ENCODE data around the gene ZNF554. TPM values are rescaled to one million over a fixed set of nuclear protein-coding genes. Genes with fewer than 3 reads are reported as not detected.
"Not testable (repeated sequence)": the region's sequence is repeated elsewhere in the genome, so short reads cannot be mapped to it uniquely, and the experiment has no call there.

The ZNF554 gene
- total RNA-seq, 1 donor from 2014 or later, result 2.7 TPM

DNA sequence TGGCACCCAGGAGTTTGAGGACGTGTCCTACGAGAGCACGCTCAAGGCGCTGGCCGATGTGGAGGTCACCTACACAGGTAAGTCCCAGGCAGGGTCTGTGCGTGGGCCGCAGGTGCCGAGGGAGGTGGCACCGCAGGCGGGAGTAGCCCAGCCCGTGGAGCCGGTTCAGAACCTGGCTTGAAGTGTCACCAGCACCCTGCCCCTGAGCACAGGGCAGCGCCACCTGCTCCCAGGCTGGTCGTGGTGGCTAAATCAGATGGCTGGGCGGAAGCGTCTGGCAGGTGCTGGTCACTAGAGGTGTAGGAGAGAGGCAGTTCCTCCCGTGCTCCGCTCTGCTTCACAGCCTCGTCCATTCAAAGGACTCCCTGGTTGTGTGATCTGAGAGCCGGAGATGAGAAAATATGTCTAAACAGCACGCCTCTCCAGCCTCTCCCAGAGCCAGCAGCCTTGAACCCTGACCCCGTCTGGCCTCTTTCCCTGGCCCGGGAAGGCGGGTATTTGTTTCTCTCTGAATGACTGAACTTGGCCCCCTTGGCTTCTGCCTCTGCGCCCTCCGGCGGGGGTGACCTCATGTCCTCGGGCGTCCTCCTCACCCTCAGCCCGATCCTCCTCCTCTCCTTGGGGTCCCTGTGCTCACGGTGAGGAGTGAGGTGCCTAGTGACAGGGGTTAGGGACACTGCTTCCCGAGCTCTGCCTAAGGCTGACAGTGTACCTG is 29.0 kb upstream of the ZNF554 start:
- no peak for DNase-seq (ENCODE audit: extremely low read depth, low read depth, low spot score)

DNA sequence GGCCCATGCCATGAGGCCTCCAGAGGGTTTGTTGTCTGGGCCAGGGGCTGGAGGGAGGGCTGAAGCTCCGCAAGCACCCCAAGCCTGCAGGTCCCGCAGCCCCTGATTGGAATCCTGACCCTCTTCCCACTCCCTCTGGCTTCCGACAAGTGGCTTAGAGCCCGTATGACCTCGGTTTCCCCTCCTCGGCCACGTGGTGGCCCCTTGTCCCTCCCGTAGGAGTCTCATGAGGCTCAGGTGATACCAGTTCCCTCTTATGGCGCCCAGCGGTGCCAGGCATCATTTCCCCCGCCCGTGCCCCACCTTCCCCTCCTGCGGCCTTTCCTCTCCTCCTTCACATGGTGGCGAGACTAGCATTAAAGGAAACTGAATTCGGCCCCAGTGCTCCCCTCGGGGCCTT is 28.2 kb upstream of the ZNF554 start:
- no peak for DNase-seq (ENCODE audit: extremely low read depth, low read depth, low spot score)

DNA sequence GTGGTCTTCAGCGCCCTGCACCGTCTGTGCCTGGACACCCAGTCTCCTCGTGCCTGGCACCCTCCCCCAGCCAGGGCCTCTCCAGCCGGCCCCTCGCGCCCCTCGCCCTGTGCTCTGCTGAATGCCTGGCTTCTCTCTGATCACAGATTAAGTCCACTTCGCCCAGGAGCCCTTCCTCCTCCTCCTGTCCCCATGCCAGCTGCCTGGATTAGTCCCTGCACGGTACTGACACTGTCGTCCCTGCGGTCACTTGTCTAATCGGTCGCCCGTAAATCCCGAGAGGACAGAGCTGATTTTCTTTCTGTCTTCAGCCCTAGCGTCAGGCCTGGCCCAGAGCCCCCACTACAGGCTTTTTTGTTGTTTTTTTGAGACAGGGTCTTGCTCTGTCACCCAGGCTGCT is 27.8 kb upstream of the ZNF554 start:
- DNase-seq (ENCODE audit: extremely low read depth, low read depth, low spot score), result no peak

DNA sequence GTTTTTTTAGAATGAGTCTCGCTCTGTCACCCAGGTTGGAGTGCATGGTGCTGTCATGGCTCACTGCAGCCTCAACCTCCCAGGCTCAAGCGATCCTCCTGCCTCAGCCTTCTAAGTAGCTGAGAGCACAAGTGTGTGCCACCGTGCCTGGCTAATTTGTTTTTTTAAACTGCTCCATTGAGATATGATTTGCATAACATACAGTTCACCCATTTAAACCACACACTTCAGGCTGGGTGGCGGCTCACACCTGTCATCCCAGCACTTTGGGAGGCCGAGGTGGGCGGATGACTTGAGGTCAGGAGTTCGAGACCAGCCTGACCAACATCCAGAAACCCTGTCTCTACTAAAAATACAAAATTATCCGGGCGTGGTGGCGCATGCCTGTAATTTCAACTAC is 27.0 kb upstream of the ZNF554 start:
- not testable (repeated sequence) for DNase-seq (ENCODE audit: extremely low read depth, low read depth, low spot score)

DNA sequence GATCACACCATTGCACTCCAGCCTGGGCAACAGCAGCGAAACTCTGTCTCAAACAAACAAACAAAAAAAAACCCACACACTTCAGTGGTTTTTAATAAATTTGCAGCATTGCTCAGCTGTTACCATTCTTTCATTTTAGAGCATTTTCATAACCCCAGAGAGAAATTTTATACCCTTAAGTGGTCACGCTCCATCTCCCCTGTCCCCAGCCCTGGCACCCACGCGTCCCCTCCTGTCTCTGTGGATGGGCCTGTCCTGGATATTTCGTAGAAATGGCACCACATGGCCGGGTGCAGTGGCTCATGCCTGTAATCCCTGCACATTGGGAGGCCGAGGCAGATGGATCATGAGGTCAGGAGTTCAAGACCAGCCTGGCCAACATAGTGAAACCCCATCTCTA is 26.5 kb upstream of the ZNF554 start:
- no peak for DNase-seq (ENCODE audit: extremely low read depth, low read depth, low spot score)

DNA sequence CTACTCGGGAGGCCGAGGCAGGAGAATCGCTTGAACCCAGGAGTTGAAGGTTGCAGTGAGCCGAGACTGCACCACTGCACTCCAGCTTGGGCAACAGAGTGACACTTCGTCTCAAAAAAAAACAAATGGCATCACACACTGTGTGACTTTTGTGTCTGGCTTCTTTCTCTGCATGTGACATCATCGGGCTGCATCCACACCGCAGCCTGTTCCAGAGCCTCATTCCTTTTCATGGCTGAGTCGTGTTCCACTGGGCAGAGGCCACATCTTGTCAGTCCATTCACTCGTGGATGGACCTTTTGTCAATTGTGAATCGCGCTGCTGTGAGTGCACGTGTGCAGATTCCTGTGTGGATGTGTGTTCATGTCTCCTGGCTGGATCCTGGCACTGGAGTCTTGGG is 26.1 kb upstream of the ZNF554 start:
- DNase-seq (ENCODE audit: extremely low read depth, low read depth, low spot score), result no peak

DNA sequence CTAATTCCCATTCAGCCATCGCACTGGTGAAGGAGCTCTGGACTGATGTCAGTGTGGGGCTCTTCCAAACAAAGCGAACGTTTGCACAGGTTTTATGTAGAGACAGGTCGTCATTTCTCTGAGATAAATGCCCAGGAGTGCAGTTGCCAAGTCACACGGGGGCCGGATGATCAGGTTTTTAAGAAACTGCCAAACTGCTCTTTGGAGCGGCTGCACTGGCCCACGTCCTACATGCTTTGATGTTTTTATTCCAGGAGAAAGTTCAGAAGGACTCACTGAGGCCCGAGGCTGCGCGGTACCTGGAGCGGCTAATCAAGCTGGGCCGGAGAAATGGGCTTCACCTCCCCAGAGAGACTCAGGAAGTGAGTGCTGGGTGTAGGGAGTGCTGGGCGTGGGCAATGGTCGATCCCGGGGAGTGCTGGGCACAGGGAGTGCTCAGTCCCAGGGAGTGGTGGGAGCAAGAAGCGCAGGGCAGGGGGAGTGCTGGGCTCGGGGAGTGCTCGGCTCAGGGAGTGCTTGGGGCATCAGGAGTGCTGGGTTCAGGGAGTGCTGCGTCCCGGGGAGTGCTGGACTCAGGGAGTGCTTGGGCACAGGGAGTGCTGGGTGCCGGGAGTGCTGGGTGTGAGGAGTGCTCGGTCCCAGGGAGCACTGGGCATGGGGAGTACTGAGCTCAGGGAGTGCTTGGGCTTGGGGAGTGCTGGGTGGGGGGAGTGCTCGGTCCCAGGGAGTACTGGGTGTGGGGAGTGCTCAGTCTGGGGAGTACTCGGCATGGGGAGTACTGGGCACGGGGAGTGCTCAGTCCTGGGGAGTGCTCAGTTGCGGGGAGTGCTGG is 23.6 kb upstream of the ZNF554 start:
- no peak for DNase-seq (ENCODE audit: extremely low read depth, low read depth, low spot score)

DNA sequence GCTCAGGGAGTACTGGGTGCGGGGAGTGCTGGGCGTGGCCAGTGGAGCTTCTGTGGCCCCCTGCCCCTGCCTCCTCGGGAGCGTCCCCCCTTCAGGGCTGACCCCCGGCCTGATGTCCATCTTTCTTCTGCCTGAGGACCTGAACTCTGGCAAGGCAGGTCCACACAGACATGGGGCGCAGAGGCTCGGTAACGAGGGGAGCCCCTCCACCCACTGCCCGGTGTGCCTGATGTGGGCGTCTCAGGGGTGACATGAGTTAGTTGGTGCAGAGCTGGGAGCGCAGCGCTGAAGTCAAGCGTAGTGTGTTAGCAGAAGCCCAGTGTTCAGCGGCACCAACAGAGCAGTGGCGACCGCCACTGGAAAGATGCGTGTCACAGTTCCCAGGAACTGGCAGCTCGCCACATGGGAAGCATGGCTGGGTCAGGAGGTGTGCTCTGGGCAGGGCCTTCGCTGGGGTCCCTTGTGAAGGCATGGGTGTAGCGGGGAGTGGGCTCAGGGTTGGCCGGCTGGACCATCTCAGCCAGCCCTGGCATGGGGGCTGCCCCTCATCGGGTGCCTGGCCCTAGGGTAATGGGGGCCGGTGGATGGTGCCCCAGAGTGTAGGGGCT is 22.9 kb upstream of the ZNF554 start:
- DNase-seq (ENCODE audit: extremely low read depth, low read depth, low spot score), result no peak

DNA sequence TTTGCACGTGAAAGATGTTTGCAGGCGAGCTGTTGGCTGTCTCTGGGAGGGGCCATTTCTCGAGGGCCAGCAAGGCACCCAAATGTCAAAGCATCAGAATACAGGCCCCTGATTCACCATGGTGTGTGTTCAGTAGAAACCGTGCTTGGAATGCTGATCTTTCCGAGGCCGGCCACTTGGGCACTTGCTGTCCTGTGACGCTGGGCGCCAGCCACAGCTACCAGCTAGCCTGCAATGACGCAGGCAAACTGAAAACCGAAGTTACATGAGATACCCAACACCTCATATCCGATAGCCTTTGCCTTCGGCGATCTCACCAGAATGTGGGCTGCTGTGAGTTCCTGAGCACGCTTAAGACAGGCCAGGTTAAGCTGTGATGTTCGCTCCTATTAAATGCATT is 22.4 kb upstream of the ZNF554 start:
- DNase-seq (ENCODE audit: extremely low read depth, low read depth, low spot score), result no peak

DNA sequence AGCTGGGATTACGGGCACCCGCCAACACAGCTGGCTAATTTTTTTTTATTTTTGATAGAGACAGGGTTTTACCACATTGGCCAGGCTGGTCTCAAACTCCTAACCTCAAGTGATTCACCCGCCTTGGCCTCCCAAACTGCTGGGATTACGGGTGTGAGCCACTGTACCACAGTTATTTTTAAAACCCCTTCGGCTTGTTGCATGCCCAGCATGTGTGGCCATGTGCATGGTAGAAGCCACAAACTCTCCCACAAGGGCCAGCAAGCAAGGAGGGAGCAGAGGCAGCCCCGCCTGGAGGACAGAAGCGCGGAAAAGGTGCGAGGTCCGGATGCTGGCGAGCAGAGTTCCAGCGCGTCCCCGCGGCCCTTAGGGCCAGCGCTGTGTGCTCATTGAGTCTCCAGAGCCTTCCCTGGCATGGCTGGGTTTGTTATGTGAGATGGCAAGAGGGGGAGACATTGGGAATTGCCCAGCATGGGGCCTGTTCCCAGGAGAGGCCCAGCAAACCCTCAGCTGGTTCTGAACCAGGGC is 21.4 kb upstream of the ZNF554 start:
- DNase-seq (ENCODE audit: extremely low read depth, low read depth, low spot score), result no peak

DNA sequence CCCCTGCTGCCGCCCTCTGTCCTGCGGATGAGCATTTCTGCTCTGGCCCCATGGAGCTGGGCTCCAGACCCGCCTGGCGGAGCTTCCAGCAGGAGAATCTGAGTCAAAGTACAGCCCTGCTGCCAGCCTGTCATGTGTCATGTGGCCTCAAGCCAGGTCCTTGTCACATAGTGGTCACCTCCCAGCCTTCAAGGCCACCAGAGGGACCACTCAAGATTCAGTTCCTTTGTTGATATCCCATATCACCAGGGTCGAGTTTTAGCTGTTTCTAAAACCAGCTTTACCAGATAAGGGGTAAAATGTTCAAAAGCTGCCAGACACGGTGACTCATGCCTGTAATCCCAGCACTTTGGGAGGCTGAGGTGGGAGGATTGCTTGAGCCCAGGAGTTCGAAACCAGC is 20.9 kb upstream of the ZNF554 start:
- DNase-seq (ENCODE audit: extremely low read depth, low read depth, low spot score), result no peak

DNA sequence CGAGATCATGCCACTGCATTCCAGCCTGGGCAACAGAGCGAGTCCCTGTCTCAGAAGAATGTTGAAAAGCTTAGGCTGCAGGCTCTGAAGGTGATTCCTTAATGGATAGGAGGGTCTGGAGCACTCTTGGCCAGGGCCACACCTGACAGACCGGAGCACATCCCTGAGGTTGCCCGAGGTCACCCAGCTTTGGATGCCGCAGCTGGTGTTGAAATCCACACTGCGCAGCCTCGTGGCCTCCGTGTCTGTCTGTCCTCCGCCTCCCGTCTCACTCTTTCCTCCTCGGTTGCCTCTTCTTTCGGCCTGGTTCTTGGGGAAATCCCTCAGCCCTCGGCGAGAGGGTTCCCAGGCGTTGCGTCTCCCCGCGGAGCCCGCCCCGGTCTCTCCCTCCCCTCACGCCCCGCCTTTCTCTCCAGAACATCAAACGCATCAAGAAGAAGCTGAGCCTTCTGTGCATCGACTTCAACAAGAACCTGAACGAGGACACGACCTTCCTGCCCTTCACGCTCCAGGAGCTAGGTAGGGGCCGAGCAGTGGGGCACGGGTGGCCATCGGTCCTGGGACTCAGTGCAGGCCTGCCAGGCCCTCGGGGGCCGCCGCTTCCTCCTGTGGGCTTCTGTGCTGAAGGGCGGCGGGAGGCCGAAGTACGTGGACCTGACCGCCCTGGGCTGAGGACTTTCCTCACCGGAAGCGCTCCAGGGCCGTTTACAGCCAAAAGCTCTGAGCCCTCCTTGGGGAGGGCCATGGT is 20.2 kb upstream of the ZNF554 start:
- no peak for DNase-seq (ENCODE audit: extremely low read depth, low read depth, low spot score)

DNA sequence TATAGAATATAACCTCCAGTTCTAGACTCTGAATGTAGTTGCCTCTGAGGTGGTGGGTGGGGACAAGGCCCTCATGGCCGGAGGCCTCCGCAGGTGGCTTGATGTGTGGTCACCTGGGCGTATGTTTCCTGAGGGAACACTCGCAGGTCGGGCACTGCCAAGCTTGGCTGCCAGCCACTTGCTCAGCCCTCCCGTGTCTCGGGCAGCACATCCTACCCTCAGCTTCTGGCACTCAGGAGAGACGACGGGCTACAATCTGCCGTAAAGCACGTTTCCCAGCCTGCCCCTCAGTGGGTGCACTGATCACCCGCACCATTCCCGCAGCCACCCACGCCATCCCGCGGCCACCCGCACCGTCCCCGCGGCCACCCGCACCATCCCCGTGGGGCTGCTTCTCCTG is 19.2 kb upstream of the ZNF554 start:
- DNase-seq (ENCODE audit: extremely low read depth, low read depth, low spot score), result no peak

DNA sequence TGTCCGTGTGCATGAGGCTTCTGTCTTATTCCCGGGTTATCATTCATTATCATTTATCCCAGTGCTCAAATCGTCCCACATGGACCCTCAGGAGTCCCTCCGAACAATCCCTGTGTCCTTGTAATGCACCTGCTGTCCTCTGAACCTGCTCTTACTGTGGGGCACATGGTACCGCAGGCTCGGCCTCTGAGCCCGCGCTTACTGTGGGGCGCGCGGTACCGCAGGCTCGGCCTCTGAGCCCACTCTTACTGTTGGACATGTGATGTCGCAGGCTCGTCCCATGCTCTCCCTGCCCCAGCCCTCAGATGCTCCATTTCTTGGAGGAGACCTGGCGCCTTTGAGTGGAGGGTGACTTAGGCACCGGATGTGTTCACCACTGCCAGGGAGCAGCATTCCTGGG is 16.8 kb upstream of the ZNF554 start:
- no peak for DNase-seq (ENCODE audit: extremely low read depth, low read depth, low spot score)

DNA sequence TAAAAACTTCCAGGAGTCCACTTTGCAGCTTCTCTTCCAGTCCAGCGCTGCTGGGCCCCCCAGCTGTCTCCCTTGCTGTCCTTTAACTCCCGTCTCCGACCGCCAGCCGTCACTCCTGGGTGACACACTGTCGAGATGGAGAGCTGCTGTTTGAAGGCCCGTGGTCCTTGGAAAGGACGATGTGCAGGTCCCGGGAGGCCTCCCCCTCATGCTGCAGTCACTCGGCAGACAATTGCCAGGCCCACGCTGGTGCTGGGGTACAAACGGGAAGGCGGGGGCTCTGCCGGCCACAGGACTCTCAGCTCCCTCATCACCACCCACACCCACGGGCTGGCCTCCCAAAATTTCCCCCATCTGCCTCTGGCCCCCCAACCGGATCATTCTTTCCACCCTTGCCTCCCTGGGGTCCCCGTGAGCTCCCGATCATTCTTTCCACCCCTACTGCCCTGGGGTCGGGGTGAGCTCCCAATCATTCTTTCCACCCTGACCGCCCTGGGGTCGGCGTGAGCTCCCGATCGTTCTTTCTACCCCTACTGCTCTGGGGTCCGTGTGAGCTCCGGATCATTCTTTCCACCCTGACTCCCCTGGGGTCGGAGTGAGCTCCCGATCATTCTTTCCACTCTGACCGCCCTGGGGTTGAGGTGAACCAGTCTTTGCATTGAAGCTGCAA is 16.0 kb upstream of the ZNF554 start:
- no peak for DNase-seq (ENCODE audit: extremely low read depth, low read depth, low spot score)

DNA sequence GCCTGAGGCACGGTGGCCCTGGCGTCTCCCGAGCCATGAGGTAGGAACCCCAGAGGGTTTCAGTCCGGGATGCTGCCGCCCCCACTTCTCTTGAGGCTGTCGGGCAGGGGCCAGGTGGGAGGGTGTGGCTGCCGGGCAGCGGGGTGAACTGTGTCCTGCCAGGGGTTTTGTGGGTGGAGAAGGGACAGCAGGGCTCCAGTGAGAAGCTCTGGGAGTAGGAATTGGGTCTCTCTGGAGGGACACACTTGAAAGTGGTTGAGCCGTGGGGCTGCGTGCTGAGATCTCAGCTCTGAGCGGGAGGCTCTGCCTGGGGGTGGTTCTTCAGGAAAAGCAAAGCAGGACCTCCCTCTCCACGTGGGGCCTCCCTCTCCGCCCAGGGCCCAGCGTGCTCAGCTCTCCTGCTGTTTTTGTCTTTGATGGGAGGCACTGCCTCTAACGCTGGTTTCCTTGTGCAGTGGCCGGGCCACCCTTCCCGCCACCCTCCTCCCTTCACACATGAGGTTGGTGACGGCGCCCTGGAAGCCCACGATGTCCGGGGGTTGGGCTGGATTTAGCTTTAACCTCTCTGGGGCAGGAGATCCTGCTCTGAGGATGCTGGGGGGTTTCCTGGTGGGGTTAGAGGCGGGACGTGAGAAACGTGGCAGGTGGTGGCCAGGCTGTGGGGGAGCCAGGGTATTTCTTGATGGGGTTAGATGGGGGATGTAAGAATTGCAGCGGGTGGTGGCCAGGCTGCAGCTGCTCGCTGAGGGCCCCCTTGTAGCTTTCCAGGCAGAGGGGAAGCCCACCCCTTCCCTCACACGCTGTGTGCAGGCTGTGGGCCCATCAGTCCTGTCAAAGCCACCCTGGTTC is 15.3 kb upstream of the ZNF554 start:
- DNase-seq (ENCODE audit: extremely low read depth, low read depth, low spot score), result no peak

DNA sequence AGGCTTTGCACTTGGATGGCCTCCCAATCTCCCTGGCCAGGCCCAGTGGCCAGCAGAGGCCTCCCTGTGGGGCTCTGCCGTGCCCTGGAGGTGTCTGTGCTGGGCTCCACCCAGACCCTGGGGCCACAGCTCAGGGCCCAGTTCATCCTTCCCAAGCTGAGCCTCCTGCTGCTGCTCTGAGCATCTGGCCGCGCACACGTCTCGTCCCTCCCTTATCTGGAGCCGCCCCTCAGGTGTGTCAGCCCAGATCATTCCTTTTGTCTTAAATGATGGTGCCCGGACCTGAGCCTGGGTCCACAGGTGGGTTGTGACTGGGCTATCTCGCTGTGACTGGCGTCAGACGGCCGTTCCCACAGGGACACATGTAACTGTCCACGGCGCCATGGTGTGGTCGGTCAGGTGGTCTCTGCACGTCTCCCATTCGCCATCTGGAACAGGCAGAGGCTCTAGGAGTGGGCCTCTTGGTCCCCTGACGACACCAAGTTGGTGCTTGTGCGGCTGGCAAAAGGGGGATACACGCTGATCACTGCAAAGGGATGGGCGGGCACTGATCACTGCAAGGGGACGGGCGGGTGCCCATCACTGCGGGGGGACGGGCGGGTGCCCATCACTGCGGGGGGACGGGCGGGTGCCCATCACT is 14.3 kb upstream of the ZNF554 start:
- no peak for DNase-seq (ENCODE audit: extremely low read depth, low read depth, low spot score)

DNA sequence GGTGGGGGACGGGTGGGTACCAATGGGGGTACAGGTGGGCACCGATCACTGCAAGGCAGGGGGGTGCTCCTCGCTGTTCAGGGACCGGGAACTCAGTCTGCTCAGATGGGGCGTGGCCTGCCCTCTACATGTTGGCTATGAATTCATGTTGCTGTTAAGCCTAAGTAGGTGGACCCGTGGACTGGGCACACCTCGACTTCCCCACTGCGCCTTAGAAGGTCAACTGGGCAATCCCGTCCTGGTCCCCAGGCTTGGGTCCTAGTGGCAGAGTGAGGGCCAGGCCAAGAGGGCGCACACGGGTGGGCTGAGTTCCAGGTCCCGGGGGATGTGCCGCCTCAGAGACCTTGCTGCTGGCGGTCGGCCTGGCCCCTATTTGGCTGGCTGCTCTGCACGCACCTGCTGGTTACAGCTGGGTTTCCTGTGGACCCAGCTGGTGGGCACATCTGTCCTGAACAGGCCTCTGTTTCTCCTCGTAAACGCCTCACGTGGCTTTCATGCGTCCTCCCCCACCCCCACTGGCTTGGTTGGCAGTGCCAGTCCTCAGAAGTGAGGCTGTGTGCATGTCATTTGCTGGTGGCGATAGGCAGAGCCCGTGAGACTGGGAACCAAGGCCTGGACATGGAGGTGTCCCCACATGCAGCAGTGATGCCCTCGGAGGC is 13.5 kb upstream of the ZNF554 start:
- no peak for DNase-seq (ENCODE audit: extremely low read depth, low read depth, low spot score)

All from glomerular endothelial cell (primary cell).